ENCODE measurements around the gene LIM2.
A peak's percentile ranks its signal among the peaks of the same experiment; 100 is the strongest.

GRCh38 chr19:51422053-51422448, 34.3 kb upstream of the LIM2 start:
- TF ChIP-seq CTCF (conservative IDR thresholded peaks at IDR 0.05): peak; percentile 100
- TF ChIP-seq EZH2 (IDR thresholded peaks at IDR 0.05; ENCODE audit: low read depth): no peak

Data from PC-9 (cell line).